ENCODE results near the gene KCNK4.

KCNK4 gene
- long read RNA-seq = 0 reads

DNA sequence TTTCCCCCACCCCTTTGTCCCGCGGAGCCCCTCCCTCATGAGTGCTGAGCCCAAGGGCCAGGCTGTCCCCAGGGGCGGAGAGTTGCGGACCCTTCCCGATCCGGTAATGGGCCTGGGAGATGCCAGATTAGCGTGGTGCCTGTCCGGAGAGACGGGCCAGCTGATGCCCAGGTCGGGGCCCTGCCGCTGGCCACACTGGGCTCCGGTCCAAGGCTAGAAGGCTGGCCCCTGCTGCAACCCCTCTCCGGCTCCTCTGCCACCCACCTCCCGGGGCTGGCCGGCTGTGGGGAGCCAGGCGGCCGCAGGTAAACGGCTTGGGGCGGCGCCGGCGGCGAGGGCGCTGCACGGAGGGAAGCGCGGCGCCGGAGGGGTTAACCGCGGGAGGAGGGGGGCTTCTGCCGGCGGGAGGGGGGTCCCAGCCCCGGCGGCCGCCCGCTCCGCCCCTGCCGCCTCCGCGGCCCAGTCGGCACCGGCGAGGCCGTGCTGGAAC is at the start of gene KCNK4:
TSS of gene KCNK4 (plus strand) at position 41 of the 490 bp plus-strand sequence. CDS start 1,717 bp downstream, outside the sequence.
- no peak for DNase-seq (ENCODE audit: low read depth in 1 of 2, low spot score in 1 of 2)
- no peak for TF ChIP-seq POLR2AphosphoS5 (IDR thresholded peaks at IDR 0.05; ENCODE audit: low read depth)
- TF ChIP-seq, protein P1, sequence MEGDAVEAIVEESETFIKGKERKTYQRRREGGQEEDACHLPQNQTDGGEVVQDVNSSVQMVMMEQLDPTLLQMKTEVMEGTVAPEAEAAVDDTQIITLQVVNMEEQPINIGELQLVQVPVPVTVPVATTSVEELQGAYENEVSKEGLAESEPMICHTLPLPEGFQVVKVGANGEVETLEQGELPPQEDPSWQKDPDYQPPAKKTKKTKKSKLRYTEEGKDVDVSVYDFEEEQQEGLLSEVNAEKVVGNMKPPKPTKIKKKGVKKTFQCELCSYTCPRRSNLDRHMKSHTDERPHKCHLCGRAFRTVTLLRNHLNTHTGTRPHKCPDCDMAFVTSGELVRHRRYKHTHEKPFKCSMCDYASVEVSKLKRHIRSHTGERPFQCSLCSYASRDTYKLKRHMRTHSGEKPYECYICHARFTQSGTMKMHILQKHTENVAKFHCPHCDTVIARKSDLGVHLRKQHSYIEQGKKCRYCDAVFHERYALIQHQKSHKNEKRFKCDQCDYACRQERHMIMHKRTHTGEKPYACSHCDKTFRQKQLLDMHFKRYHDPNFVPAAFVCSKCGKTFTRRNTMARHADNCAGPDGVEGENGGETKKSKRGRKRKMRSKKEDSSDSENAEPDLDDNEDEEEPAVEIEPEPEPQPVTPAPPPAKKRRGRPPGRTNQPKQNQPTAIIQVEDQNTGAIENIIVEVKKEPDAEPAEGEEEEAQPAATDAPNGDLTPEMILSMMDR (IDR thresholded peaks at IDR 0.05; ENCODE audit: insufficient read depth, low read length) = no peak
- TF ChIP-seq, protein P2, sequence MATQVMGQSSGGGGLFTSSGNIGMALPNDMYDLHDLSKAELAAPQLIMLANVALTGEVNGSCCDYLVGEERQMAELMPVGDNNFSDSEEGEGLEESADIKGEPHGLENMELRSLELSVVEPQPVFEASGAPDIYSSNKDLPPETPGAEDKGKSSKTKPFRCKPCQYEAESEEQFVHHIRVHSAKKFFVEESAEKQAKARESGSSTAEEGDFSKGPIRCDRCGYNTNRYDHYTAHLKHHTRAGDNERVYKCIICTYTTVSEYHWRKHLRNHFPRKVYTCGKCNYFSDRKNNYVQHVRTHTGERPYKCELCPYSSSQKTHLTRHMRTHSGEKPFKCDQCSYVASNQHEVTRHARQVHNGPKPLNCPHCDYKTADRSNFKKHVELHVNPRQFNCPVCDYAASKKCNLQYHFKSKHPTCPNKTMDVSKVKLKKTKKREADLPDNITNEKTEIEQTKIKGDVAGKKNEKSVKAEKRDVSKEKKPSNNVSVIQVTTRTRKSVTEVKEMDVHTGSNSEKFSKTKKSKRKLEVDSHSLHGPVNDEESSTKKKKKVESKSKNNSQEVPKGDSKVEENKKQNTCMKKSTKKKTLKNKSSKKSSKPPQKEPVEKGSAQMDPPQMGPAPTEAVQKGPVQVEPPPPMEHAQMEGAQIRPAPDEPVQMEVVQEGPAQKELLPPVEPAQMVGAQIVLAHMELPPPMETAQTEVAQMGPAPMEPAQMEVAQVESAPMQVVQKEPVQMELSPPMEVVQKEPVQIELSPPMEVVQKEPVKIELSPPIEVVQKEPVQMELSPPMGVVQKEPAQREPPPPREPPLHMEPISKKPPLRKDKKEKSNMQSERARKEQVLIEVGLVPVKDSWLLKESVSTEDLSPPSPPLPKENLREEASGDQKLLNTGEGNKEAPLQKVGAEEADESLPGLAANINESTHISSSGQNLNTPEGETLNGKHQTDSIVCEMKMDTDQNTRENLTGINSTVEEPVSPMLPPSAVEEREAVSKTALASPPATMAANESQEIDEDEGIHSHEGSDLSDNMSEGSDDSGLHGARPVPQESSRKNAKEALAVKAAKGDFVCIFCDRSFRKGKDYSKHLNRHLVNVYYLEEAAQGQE (IDR thresholded peaks at IDR 0.05; ENCODE audit: insufficient replicate concordance, low read depth) = no peak
- TF ChIP-seq SPI1 (IDR thresholded peaks at IDR 0.05; ENCODE audit: borderline replicate concordance, low read depth) = no peak
- TF ChIP-seq GABPA (IDR thresholded peaks at IDR 0.05; ENCODE audit: low read depth) = no peak
- H3K27me3 ChIP-seq (ENCODE audit: insufficient read depth, poor library complexity, severe bottlenecking) = peaks cover 49% of the 10 kb centered on the region
- no peak within 1 kb of the TSS for H3K27ac ChIP-seq (replicated peaks)
- H3K4me3 ChIP-seq (replicated peaks; ENCODE audit: insufficient read depth, low read length) = no peak within 1 kb of the TSS

DNA sequence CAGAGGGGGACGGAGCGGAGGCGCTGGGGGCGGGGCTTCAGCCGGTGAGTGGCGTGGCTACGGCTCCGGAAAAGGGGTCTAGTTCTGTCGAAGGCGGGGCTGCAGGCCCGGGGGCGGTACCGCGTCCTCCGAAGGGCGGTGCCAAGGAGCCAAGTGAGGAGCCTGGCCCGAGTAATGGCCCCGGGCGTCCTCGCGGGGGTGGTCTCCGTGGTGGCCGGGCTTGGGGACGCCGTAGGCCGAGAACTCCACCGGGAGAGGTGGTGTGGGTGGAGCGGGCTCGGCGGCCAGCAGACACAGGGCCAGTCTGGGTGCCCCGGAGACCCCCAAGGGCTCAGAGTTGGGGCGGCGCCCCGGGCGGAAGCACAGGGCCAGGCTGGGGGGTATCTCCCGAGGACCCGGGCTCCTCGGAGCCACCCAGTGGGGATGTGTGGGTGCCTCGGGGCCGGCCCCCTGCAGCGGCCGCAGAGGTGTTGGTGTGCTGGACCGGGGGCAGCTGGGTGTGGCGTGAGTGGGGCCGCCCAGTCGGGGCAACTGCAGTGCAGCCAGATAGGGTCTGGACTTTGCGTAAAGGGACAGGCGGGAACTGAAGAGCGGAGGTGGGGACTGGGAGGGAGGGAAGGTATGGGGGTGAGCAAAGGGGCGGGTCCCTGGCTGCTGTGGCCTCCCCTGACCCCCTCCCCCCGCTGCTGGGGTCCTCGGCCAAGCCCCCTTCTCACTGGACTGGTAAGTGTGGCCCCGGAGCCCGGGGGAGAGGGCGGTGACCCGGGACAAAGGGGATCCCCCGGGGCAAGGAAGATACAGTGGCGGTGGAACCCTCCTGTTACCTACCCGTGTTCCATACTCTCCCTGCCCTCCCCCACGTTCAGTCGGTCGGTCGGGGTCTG is 49.4 kb upstream of the KCNK4 start:
- DNase-seq (ENCODE audit: low read depth in 1 of 2, low spot score in 1 of 2) = peak in 1 of 2 experiments; percentile 39
- H3K4me3 ChIP-seq (replicated peaks; ENCODE audit: insufficient read depth, low read length) = peak overlapping the region; percentile 80
- H3K27ac ChIP-seq (replicated peaks) = peak overlapping the region; percentile 97
- H3K27me3 ChIP-seq (ENCODE audit: insufficient read depth, poor library complexity, severe bottlenecking) = no peaks in the 10 kb centered on the region
- TF ChIP-seq, protein P2 (IDR thresholded peaks at IDR 0.05; ENCODE audit: insufficient replicate concordance, low read depth) = no peak
- 0 out of 2 replicates have a peak, but pooled peaks have one; percentile 19 for TF ChIP-seq GABPA (IDR thresholded peaks at IDR 0.05; ENCODE audit: low read depth)

GRCh38 chr11:64243236-64243854 is 47.8 kb upstream of the KCNK4 start:
- no peaks in the 10 kb centered on the region for H3K27me3 ChIP-seq (ENCODE audit: insufficient read depth, poor library complexity, severe bottlenecking)
- H3K4me3 ChIP-seq (replicated peaks; ENCODE audit: insufficient read depth, low read length) = no peak overlapping the region
- DNase-seq (ENCODE audit: low read depth in 1 of 2, low spot score in 1 of 2) = no peak
- no peak overlapping the region for H3K27ac ChIP-seq (replicated peaks)
- TF ChIP-seq SPI1 (IDR thresholded peaks at IDR 0.05; ENCODE audit: borderline replicate concordance, low read depth) (no peak), POLR2AphosphoS5 (IDR thresholded peaks at IDR 0.05; ENCODE audit: low read depth) (peak; percentile 61; the same call in 1 of the 2 replicates)
- TF ChIP-seq, protein P2 (IDR thresholded peaks at IDR 0.05; ENCODE audit: insufficient replicate concordance, low read depth) = no peak

Measured in HL-60 (cell line).